Activated CD8-positive, alpha-beta memory T cell treated with anti-CD3 and anti-CD28 coated beads, Interleukin-2, amount 50 U/mL, for 4 hours (primary cell): ENCODE data around the gene KIR2DL1.
"Not testable (repeated sequence)": the region's sequence is repeated elsewhere in the genome, so short reads cannot be mapped to it uniquely, and the experiment has no call there.

Experiments
- DNase-seq: peaks from one replicate; pipeline ENCODE4 v3.0.0-alpha.2; 2020

The KIR2DL1 gene

DNA sequence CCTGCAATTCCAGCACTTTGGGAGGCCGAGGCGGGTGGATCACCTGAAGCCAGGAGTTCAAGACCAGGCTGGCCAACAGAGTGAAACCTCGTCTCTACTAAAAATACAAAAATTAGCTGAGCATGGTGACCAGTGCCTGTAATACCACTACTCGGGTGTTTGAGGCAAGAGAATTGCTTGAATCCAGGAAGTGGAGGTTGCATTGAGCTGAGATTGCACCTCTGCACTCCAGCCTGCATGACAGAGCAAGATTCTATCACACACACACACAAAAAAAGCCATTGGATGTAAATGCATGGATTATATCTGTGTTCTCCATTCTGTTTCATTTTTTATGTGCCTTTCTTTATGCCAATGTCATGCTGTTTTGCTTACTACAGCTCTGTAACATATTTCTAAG lies 54.8 kb downstream of the KIR2DL1 start:
- not testable (repeated sequence) for DNase-seq

GRCh38 chr19:54825326-54825725 lies 55.7 kb downstream of the KIR2DL1 start:
- DNase-seq: not testable (repeated sequence)

DNA sequence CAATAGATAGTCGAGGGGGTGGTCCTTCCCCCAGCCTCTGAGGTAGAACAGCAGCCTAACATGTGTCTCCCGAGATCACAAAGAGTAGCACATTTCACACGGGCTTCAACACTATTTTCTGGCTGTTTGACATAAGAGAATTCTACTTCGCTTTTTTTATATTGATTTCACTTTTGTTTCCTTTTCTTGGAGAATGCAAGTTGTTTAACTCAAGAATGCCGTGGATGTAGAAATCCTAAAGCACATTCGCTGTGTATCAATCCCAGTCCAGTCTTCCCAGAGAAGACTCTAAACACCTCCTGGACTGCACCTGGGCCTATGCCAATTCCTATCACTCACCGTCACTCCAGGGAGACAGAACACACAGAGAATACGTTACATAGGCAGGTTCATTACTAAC lies 58.5 kb downstream of the KIR2DL1 start:
- DNase-seq: not testable (repeated sequence)

- DNase-seq: not testable (repeated sequence)
These were observed 62.9 kb downstream of the KIR2DL1 start, which contains the start of gene KIR2DS4 for GRCh38 chr19:54832496-54832895. KIR2DS4 (plus strand) TSS chr19:54832676.
